Panc1 (cell line): Measurements from ENCODE around the gene LAMB3.

Experiments
- POLR2AphosphoS5 ChIP-seq: IDR thresholded peaks from 2 replicates; pipeline ENCODE4 v1.6.1; 2012; ENCODE audit warnings: mild to moderate bottlenecking, low read depth, low read length, moderate library complexity
- TF ChIP-seq, protein P1 (sequence below): fragments of 450-650 bp; IDR thresholded peaks from 2 replicates; pipeline ENCODE4 v1.5.1; 2017; ENCODE audit warnings: mild to moderate bottlenecking
- TF ChIP-seq, protein P2 (sequence below), 2 experiments: IDR thresholded peaks; 2 replicates each; pipeline ENCODE4 v1.6.1; 2011 to 2012; ENCODE audit warnings: low read depth in 2 of 2, control low read depth in 1 of 2, low read length in 1 of 2, mild to moderate bottlenecking in 1 of 2, moderate library complexity in 1 of 2; ENCODE audit not compliant: insufficient read depth in 1 of 2

DNA sequence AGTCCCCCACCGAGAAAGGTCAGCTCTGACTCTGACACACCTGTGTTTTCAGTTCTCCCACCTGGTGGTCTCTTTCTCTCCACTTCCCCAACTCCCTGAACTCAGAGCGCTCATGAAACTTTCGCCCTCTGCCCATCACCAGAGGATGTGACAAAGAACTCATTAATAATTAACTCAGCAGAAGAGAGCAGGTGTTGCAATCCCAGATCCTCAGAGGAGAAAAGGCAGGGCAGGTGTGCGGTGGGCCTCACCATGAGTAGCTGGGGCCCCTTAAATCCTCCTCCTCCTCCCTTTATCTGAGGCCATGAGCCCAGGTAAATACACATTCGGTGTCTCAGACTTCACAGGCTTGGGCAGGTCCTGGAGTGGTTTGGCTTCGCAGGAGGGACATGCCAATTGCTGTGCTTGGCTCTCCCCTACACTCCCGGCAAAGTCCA lies 1.7 kb upstream of the LAMB3 start:
- TF ChIP-seq, protein P1, sequence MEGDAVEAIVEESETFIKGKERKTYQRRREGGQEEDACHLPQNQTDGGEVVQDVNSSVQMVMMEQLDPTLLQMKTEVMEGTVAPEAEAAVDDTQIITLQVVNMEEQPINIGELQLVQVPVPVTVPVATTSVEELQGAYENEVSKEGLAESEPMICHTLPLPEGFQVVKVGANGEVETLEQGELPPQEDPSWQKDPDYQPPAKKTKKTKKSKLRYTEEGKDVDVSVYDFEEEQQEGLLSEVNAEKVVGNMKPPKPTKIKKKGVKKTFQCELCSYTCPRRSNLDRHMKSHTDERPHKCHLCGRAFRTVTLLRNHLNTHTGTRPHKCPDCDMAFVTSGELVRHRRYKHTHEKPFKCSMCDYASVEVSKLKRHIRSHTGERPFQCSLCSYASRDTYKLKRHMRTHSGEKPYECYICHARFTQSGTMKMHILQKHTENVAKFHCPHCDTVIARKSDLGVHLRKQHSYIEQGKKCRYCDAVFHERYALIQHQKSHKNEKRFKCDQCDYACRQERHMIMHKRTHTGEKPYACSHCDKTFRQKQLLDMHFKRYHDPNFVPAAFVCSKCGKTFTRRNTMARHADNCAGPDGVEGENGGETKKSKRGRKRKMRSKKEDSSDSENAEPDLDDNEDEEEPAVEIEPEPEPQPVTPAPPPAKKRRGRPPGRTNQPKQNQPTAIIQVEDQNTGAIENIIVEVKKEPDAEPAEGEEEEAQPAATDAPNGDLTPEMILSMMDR = no peak
- TF ChIP-seq, protein P2, sequence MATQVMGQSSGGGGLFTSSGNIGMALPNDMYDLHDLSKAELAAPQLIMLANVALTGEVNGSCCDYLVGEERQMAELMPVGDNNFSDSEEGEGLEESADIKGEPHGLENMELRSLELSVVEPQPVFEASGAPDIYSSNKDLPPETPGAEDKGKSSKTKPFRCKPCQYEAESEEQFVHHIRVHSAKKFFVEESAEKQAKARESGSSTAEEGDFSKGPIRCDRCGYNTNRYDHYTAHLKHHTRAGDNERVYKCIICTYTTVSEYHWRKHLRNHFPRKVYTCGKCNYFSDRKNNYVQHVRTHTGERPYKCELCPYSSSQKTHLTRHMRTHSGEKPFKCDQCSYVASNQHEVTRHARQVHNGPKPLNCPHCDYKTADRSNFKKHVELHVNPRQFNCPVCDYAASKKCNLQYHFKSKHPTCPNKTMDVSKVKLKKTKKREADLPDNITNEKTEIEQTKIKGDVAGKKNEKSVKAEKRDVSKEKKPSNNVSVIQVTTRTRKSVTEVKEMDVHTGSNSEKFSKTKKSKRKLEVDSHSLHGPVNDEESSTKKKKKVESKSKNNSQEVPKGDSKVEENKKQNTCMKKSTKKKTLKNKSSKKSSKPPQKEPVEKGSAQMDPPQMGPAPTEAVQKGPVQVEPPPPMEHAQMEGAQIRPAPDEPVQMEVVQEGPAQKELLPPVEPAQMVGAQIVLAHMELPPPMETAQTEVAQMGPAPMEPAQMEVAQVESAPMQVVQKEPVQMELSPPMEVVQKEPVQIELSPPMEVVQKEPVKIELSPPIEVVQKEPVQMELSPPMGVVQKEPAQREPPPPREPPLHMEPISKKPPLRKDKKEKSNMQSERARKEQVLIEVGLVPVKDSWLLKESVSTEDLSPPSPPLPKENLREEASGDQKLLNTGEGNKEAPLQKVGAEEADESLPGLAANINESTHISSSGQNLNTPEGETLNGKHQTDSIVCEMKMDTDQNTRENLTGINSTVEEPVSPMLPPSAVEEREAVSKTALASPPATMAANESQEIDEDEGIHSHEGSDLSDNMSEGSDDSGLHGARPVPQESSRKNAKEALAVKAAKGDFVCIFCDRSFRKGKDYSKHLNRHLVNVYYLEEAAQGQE (IDR thresholded peaks at IDR 0.05; ENCODE audit: insufficient read depth in 1 of 2, low read depth in 2 of 2, low read length in 1 of 2) = no peak
- TF ChIP-seq POLR2AphosphoS5 = no peak
